Measurements from ENCODE around the gene MASP2. TPM values are rescaled to one million over a fixed set of nuclear protein-coding genes. Genes with fewer than 3 reads are reported as not detected.
"Not testable (repeated sequence)": the region's sequence is repeated elsewhere in the genome, so short reads cannot be mapped to it uniquely, and the experiment has no call there.

The MASP2 gene
- total RNA-seq, 1 donor: not detected

DNA sequence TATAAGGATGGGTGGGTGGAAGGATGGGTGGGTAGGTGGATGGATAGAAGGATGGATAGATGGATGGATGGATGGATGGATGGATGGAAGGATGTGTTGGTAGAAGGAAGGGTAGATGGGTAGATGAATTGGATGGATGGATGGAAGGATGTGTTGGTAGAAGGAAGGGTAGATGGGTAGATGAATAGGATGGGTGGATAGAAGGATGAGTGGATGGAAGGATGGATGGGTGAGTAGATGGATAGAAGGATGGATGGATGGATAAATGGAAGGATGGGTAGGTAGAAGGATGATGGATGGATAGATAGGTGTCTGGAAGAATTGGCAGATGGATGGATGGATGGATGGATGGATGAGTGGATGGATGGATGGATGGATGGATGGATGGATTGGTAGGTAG lies 6.0 kb downstream of the MASP2 start:
- Histone ChIP-seq H3K4me2 (ENCODE audit: insufficient read depth, low read length) (no peak overlapping the region), H3K36me3 (ENCODE audit: insufficient read depth, low read length) (no peaks in the 10 kb centered on the region), H3K79me2 (ENCODE audit: insufficient read depth, low read length) (no peaks in the 10 kb centered on the region)

GRCh38 chr1:11040105-11040429 lies 7.0 kb downstream of the MASP2 start:
- not testable (repeated sequence) for H3K4me1 ChIP-seq (ENCODE audit: insufficient read depth, low read length); H3K36me3 ChIP-seq (ENCODE audit: insufficient read depth, low read length); DNase-seq (ENCODE audit: insufficient read length, low spot score, missing footprints); H3K4me2 ChIP-seq (ENCODE audit: insufficient read depth, low read length); H3K79me2 ChIP-seq (ENCODE audit: insufficient read depth, low read length); H3K27me3 ChIP-seq (ENCODE audit: insufficient read depth, low read length); H3K9me3 ChIP-seq (ENCODE audit: low read depth, low read length); H3K27ac ChIP-seq (ENCODE audit: low read depth, low read length); H4K20me1 ChIP-seq (ENCODE audit: insufficient read depth, low read length); H2AFZ ChIP-seq (ENCODE audit: low read length); H3K4me3 ChIP-seq (ENCODE audit: insufficient read depth, low read length)

More for the DNA sequence above, 6.0 kb downstream of the MASP2 start:
- Histone ChIP-seq H3K4me3 (ENCODE audit: insufficient read depth, low read length) (no peak overlapping the region), H3K27ac (ENCODE audit: low read depth, low read length) (no peak overlapping the region), H3K27me3 (ENCODE audit: insufficient read depth, low read length) (peaks cover 10% of the 10 kb centered on the region), H4K20me1 (ENCODE audit: insufficient read depth, low read length) (no peaks in the 10 kb centered on the region), H2AFZ (ENCODE audit: low read length) (no peak overlapping the region), H3K9me3 (ENCODE audit: low read depth, low read length) (no peaks in the 10 kb centered on the region), H3K4me1 (ENCODE audit: insufficient read depth, low read length) (peaks cover 4% of the 10 kb centered on the region)
- no peak for TF ChIP-seq CTCF (IDR thresholded peaks at IDR 0.05; ENCODE audit: extremely low read depth, low read depth, low read length)
- no peak for DNase-seq (ENCODE audit: insufficient read length, low spot score, missing footprints)

- DNase-seq (ENCODE audit: insufficient read length, low spot score, missing footprints): no peak
- H4K20me1 ChIP-seq (ENCODE audit: insufficient read depth, low read length): no peaks in the 10 kb centered on the region
- H3K4me2 ChIP-seq (ENCODE audit: insufficient read depth, low read length): no peak overlapping the region
- H3K9me3 ChIP-seq (ENCODE audit: low read depth, low read length): no peaks in the 10 kb centered on the region
- H3K79me2 ChIP-seq (ENCODE audit: insufficient read depth, low read length): no peaks in the 10 kb centered on the region
- no peak for TF ChIP-seq CTCF (IDR thresholded peaks at IDR 0.05; ENCODE audit: extremely low read depth, low read depth, low read length)
- no peak overlapping the region for H2AFZ ChIP-seq (ENCODE audit: low read length)
- H3K36me3 ChIP-seq (ENCODE audit: insufficient read depth, low read length): no peaks in the 10 kb centered on the region
- H3K27me3 ChIP-seq (ENCODE audit: insufficient read depth, low read length): peaks cover 10% of the 10 kb centered on the region
- no peak overlapping the region for H3K27ac ChIP-seq (ENCODE audit: low read depth, low read length)
- H3K4me3 ChIP-seq (ENCODE audit: insufficient read depth, low read length): no peak overlapping the region
- peaks cover 4% of the 10 kb centered on the region for H3K4me1 ChIP-seq (ENCODE audit: insufficient read depth, low read length)
These were observed 7.5 kb downstream of the MASP2 start for GRCh38 chr1:11039351-11040104.

DNA sequence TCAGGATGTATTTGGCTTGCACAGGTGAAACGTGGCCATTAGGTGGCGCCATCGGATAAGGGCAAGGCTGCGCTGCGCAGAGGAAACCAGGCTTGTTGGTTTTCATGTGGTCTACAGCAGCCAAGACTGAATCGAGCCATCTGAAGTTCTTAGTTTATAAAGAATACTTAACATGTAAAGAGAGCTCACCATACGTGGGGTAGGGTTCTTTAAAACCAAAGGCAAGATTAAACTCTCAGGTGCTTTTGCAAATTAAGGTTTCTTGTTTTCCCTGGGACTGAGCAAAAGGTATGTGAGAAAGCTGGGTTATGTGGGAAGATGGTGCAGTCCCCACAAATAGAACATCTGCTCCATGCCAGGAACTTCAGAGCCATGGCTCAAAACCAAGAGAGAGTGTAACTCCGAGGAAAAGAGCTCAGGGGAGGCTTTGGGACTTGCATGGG lies 9.3 kb downstream of the MASP2 start:
- no peaks in the 10 kb centered on the region for H3K9me3 ChIP-seq (ENCODE audit: low read depth, low read length)
- no peak overlapping the region for H3K4me2 ChIP-seq (ENCODE audit: insufficient read depth, low read length)
- H3K27ac ChIP-seq (ENCODE audit: low read depth, low read length): no peak overlapping the region
- peak; percentile 96 for DNase-seq (ENCODE audit: insufficient read length, low spot score, missing footprints)
- peaks cover 10% of the 10 kb centered on the region for H3K27me3 ChIP-seq (ENCODE audit: insufficient read depth, low read length)
- H3K4me1 ChIP-seq (ENCODE audit: insufficient read depth, low read length): peaks cover 4% of the 10 kb centered on the region
- no peak overlapping the region for H2AFZ ChIP-seq (ENCODE audit: low read length)
- H3K4me3 ChIP-seq (ENCODE audit: insufficient read depth, low read length): no peak overlapping the region
- H3K79me2 ChIP-seq (ENCODE audit: insufficient read depth, low read length): no peaks in the 10 kb centered on the region
- no peaks in the 10 kb centered on the region for H3K36me3 ChIP-seq (ENCODE audit: insufficient read depth, low read length)
- H4K20me1 ChIP-seq (ENCODE audit: insufficient read depth, low read length): no peaks in the 10 kb centered on the region
- peak; percentile 99 for TF ChIP-seq CTCF (IDR thresholded peaks at IDR 0.05; ENCODE audit: extremely low read depth, low read depth, low read length)

GRCh38 chr1:11037019-11037739 lies 9.9 kb downstream of the MASP2 start:
- H4K20me1 ChIP-seq (ENCODE audit: insufficient read depth, low read length); H2AFZ ChIP-seq (ENCODE audit: low read length); H3K27ac ChIP-seq (ENCODE audit: low read depth, low read length); H3K79me2 ChIP-seq (ENCODE audit: insufficient read depth, low read length); H3K9me3 ChIP-seq (ENCODE audit: low read depth, low read length); H3K27me3 ChIP-seq (ENCODE audit: insufficient read depth, low read length); H3K4me3 ChIP-seq (ENCODE audit: insufficient read depth, low read length); H3K4me1 ChIP-seq (ENCODE audit: insufficient read depth, low read length); H3K36me3 ChIP-seq (ENCODE audit: insufficient read depth, low read length); H3K4me2 ChIP-seq (ENCODE audit: insufficient read depth, low read length); DNase-seq (ENCODE audit: insufficient read length, low spot score, missing footprints): not testable (repeated sequence)

All from osteoblast (primary cell).